Fibroblast of skin of left quadriceps (primary cell): ENCODE measurements around the gene ZNF423.

Experiments used
- DNase-seq, 2 experiments: peaks; one replicate each; pipeline ENCODE4 v3.0.0-alpha.2; 2013; ENCODE audit warnings: low read depth in 2 of 2

ZNF423 gene

GRCh38 chr16:49494474-49494873 lies 361.4 kb downstream of the ZNF423 start:
- DNase-seq, result no peak

- no peak for DNase-seq
Measured at GRCh38 chr16:49493836-49494235, 362.1 kb downstream of the ZNF423 start.

GRCh38 chr16:49492896-49493626 lies 362.9 kb downstream of the ZNF423 start:
- DNase-seq, result no peak

GRCh38 chr16:49491771-49492761 lies 363.8 kb downstream of the ZNF423 start:
- no peak for DNase-seq

- DNase-seq, result no peak
Measured at GRCh38 chr16:49491106-49491670, 364.7 kb downstream of the ZNF423 start.

GRCh38 chr16:49490321-49490705 lies 365.6 kb downstream of the ZNF423 start:
- DNase-seq, result no peak

GRCh38 chr16:49489686-49490320 lies 366.1 kb downstream of the ZNF423 start:
- DNase-seq, result no peak

- no peak for DNase-seq
Measured at GRCh38 chr16:49488740-49489525, 367.0 kb downstream of the ZNF423 start.

- no peak for DNase-seq
Measured at GRCh38 chr16:49488336-49488735, 367.6 kb downstream of the ZNF423 start.

- no peak for DNase-seq
Measured at GRCh38 chr16:49487746-49488145, 368.2 kb downstream of the ZNF423 start.

GRCh38 chr16:49486400-49486799 lies 369.5 kb downstream of the ZNF423 start:
- DNase-seq, result no peak

GRCh38 chr16:49485663-49486062 lies 370.2 kb downstream of the ZNF423 start:
- no peak for DNase-seq

- no peak for DNase-seq
Measured at GRCh38 chr16:49484936-49485335, 371.0 kb downstream of the ZNF423 start.

- DNase-seq, result no peak
Measured at GRCh38 chr16:49484451-49484849, 371.5 kb downstream of the ZNF423 start.

GRCh38 chr16:49483651-49484450 lies 372.1 kb downstream of the ZNF423 start:
- DNase-seq, result no peak

- DNase-seq, result no peak
Measured at GRCh38 chr16:49483251-49483650, 372.7 kb downstream of the ZNF423 start.

GRCh38 chr16:49482690-49483089 lies 373.2 kb downstream of the ZNF423 start:
- DNase-seq, result no peak

GRCh38 chr16:49478616-49479015 lies 377.3 kb downstream of the ZNF423 start:
- no peak for DNase-seq

GRCh38 chr16:49478107-49478506 lies 377.8 kb downstream of the ZNF423 start:
- no peak for DNase-seq

- DNase-seq, result no peak
Measured at GRCh38 chr16:49477250-49477895, 378.5 kb downstream of the ZNF423 start.
